T-cell (primary cell): ENCODE data around the gene PRKN. TPM values are rescaled to one million over a fixed set of nuclear protein-coding genes. Genes with fewer than 3 reads are reported as not detected.

Experiments
- ATAC-seq, 4 experiments: fragments of 200-7000 bp in 3 of 4; fragments of 150-1000 bp in 1 of 4; cut with Tn5 transposase; replicated peaks in 1 of 4; 1 replicate in 3 of 4; 2 replicates in 1 of 4; pipeline ENCODE4 v1.10.0; 2021; ENCODE audit warnings: moderate library complexity in 3 of 4, mild to moderate bottlenecking in 2 of 4, moderate number of reproducible peaks in 1 of 4
- CTCF ChIA-PET, 2 donors: fragments of 300-600 bp; sonication (Branson Sonifier 250); formaldehyde crosslinking; loops; one replicate each; lab custom pipeline; 2022; ENCODE audit warnings: antibody characterized with exemption in 2 of 2; lab: Charles Lee
- POLR2A ChIA-PET, 2 donors: fragments of 300-600 bp; sonication (Branson Sonifier 250); formaldehyde crosslinking; loops; one replicate each; lab custom pipeline; 2022; ENCODE audit warnings: antibody characterized with exemption in 2 of 2; lab: Charles Lee
- DNase-seq, 35 experiments: peaks; one replicate each; pipeline versions ENCODE4 v3.0.0 to v3.0.0-alpha.2; 2013 to 2023
- H3K27ac ChIP-seq: one replicate; pipeline ENCODE4 v1.5.1; 2013; ENCODE audit warnings: low read length
- H3K27me3 ChIP-seq, 2 experiments: replicated peaks in 1 of 2; 1 replicate in 1 of 2; 2 replicates in 1 of 2; pipeline versions ENCODE4 v1.6.1 to v1.7.0; 2013; ENCODE audit warnings: low read length in 1 of 2, mixed read lengths in 1 of 2; ENCODE audit not compliant: control insufficient read depth in 2 of 2, insufficient read depth in 2 of 2; ENCODE audit errors: extremely low read depth in 1 of 2
- H3K36me3 ChIP-seq, 2 donors: 1 replicate in 1 of 2; 2 replicates in 1 of 2; pipeline versions ENCODE4 v1.6.1 to v1.7.0; 2013; ENCODE audit warnings: low read length in 1 of 2; ENCODE audit not compliant: control insufficient read depth in 2 of 2, insufficient read depth in 1 of 2; ENCODE audit errors: extremely low read depth in 1 of 2
- H3K4me1 ChIP-seq, 2 experiments: 1 replicate in 1 of 2; 2 replicates in 1 of 2; pipeline versions ENCODE4 v1.6.1 to v1.7.0; 2013; ENCODE audit warnings: low read length in 2 of 2, mixed read lengths in 1 of 2; ENCODE audit not compliant: insufficient read depth in 2 of 2, control insufficient read depth in 1 of 2; ENCODE audit errors: extremely low read depth in 1 of 2
- H3K4me3 ChIP-seq, 2 donors: 1 replicate in 1 of 2; 2 replicates in 1 of 2; pipeline versions ENCODE4 v1.5.1 to v1.7.0; 2013; ENCODE audit warnings: mild to moderate bottlenecking in 2 of 2, low read length in 1 of 2, moderate library complexity in 1 of 2; ENCODE audit not compliant: control insufficient read depth in 1 of 2; ENCODE audit errors: extremely low read depth in 1 of 2
- H3K9me3 ChIP-seq: 2 replicates; pipeline ENCODE4 v1.7.0; 2013
- H3K27ac Mint-ChIP-seq, 2 donors: one replicate each; pipeline ENCODE4 v1.8.0; 2020 to 2021; ENCODE audit warnings: mild to moderate bottlenecking in 2 of 2, mixed read lengths in 2 of 2
- H3K27me3 Mint-ChIP-seq, 2 donors: one replicate each; pipeline ENCODE4 v1.8.0; 2021 to 2022; ENCODE audit warnings: mixed read lengths in 2 of 2
- H3K36me3 Mint-ChIP-seq: one replicate; pipeline ENCODE4 v1.8.0; 2021; ENCODE audit warnings: mixed read lengths
- H3K4me1 Mint-ChIP-seq, 3 donors: one replicate each; pipeline ENCODE4 v1.8.0; 2020 to 2022; ENCODE audit warnings: mixed read lengths in 3 of 3, mild to moderate bottlenecking in 1 of 3
- H3K4me3 Mint-ChIP-seq, 3 donors: one replicate each; pipeline ENCODE4 v1.8.0; 2020 to 2022; ENCODE audit warnings: mild to moderate bottlenecking in 3 of 3, mixed read lengths in 3 of 3, moderate library complexity in 3 of 3
- H3K9me3 Mint-ChIP-seq, 3 donors: one replicate each; pipeline ENCODE4 v1.8.0; 2020 to 2022; ENCODE audit warnings: mixed read lengths in 3 of 3
- WGBS: methylation state at CpG from one replicate; pipeline ENCODE4 v1.1.5; 2013; ENCODE audit warnings: missing lambda C conversion rate; ENCODE audit not compliant: insufficient coverage; 5-methylcytosine and 5-hydroxymethylcytosine counted together
- total RNA-seq, 35 experiments: library from RNA in 6 of 35; stranded (reverse) in 6 of 35; fragments of 120-200 nt in 1 of 35; gene quantifications; one replicate each; pipeline versions ENCODE4 v1.2.1 to v1.2.4 and lab custom pipeline; 2013 to 2026

Gene PRKN
- total RNA-seq, 5 donors from 2014 or later (not counting 1 experiment from before 2014, with no cell fraction given) = 3.4 to 7.7 (median 6.1) TPM

DNA sequence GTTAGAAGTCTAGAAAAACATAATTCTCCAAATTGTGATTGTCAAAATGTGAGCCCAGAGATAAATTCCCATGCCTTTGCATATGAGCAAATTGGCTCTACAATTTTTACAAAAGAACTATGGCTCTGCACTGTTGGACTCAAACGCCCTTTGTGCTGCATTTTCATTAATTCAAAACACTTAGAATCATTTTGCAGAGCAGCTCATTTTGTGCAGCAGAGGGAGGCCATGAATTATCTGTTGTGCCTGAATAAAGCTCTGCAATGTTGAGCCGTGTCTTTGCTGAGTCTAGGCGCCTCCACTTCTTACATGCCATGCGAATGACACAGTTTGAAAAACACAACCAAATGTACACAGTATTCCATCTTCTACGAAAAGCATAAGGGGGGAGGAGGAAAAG, 230.2 kb downstream of the PRKN start:
- Mint-ChIP-seq H3K4me1 (no peaks in the 10 kb centered on the region), H3K4me3 (no peak overlapping the region), H3K27ac (no peak overlapping the region), H3K9me3 (peaks cover 0 to 5% (median 3%) of the 10 kb centered on the region in 3 donors), H3K27me3 (no peaks in the 10 kb centered on the region), H3K36me3 (no peaks in the 10 kb centered on the region)
- Histone ChIP-seq H3K27me3 (no peaks in the 10 kb centered on the region), H3K9me3 (no peaks in the 10 kb centered on the region), H3K4me1 (no peaks in the 10 kb centered on the region), H3K27ac (no peak overlapping the region), H3K4me3 (no peak overlapping the region), H3K36me3 (no peaks in the 10 kb centered on the region)
- DNase-seq (no peak), ATAC-seq (no peak)
- WGBS = no CpG with 5 or more reads among the region's 5 CpGs
- ChIA-PET CTCF (no interaction called here), POLR2A (no interaction called here)

DNA sequence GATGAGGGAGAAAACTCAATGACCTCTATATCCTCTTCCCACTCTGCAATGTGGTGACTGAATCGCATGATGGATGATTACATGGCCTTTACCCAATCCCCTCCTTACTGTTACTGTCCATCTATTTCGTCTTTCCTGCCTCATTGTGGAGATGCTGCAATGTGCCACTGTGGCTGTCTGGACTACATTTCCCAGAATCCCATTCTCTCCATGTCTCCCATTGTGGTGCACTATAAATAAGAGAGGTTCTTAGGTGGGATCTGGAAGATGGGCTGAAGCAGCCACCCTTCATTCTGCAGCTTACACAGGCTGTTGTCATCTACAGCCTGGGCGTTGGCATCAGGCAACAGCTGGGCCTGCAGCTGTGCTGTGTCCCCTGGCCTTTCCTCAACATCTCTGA, 233.6 kb downstream of the PRKN start:
- DNase-seq (no peak), ATAC-seq (no peak)
- H3K4me3 ChIP-seq = no peak overlapping the region
- no peaks in the 10 kb centered on the region for H3K36me3 ChIP-seq
- no peaks in the 10 kb centered on the region for H3K4me1 ChIP-seq
- H3K9me3 ChIP-seq = no peaks in the 10 kb centered on the region
- no peak overlapping the region for H3K27ac ChIP-seq
- Mint-ChIP-seq H3K4me1 (no peaks in the 10 kb centered on the region), H3K27ac (no peak overlapping the region), H3K27me3 (no peaks in the 10 kb centered on the region), H3K36me3 (peaks cover 6% of the 10 kb centered on the region), H3K9me3 (peaks cover 0 to 3% (median 0%) of the 10 kb centered on the region in 3 donors), H3K4me3 (no peak overlapping the region)
- CTCF ChIA-PET = no interaction called here
- POLR2A ChIA-PET = no interaction called here
- WGBS = 67% methylated on average over 1 of the region's 3 CpGs
- H3K27me3 ChIP-seq = no peaks in the 10 kb centered on the region

DNA sequence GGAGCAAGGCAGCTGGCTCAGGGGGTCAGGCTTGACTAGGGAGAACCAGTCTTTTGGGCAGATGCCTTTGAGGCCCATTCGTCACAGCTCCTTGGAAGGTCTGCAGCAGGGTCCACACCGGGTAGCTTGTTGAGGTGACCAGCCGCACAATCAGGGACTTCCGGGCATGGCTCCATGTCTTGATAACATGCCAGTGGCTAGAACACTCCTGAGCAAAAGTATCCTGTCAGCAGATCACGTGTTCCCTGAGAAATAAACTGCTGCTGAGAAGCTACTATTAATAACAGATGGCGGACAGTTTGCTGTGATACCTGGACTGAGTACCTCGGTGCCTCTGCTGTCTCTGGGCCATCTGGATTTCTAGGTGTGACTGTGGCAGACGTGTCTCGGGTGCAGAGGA, 235.9 kb downstream of the PRKN start:
- Mint-ChIP-seq H3K27ac (no peak overlapping the region), H3K36me3 (peaks cover 11% of the 10 kb centered on the region), H3K4me1 (no peaks in the 10 kb centered on the region), H3K27me3 (no peaks in the 10 kb centered on the region), H3K4me3 (no peak overlapping the region), H3K9me3 (peaks cover 0 to 3% (median 0%) of the 10 kb centered on the region in 3 donors)
- Histone ChIP-seq H3K9me3 (no peaks in the 10 kb centered on the region), H3K36me3 (no peaks in the 10 kb centered on the region), H3K4me1 (no peaks in the 10 kb centered on the region), H3K4me3 (no peak overlapping the region), H3K27ac (no peak overlapping the region), H3K27me3 (no peaks in the 10 kb centered on the region)
- 89% methylated on average over 9 of the region's 9 CpGs for WGBS
- POLR2A ChIA-PET = no interaction called here
- CTCF ChIA-PET = no interaction called here
- DNase-seq = no peak
- ATAC-seq = no peak

DNA sequence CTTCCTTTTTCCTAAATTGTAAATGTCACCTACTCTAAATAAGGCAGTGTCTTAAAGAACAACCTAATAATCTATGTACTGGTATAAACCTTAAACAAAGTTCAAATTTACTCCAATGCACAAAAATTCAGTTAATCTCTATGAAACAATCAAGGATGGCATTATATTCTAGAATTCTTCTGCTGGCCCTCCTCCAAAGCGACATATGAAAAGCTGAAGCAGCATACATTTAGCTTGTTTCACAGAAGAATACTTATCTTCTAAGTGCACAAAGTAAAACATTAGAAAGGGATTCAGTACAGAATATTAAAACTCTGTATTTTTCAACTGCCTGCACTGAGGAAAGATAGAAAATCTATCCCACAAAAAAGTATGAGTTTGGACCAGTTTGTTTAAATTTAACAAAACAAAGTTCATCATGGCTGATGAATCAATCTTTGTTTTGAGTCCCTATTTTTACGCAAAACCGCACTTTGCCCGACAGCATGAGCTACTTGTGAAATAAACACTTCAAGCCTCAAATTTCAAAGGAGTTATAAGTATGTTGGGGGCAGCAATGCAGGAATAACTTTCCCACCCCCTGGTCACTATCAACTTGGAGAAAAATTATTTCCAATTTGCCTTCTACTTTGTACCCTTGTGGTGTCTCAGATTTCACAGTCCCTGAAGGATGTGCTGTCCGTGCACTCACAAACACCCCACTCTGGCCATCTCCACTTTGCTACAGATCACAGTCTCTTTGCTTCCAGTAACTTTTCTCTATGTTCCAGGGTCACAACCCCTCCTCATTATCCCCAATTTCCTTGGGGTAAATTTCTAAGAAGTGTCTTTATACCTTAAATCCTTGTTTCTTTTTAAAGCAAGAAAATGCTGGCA, 238.2 kb downstream of the PRKN start:
- H3K4me1 Mint-ChIP-seq = no peaks in the 10 kb centered on the region
- no peak for ATAC-seq
- H3K36me3 ChIP-seq = no peaks in the 10 kb centered on the region
- no peaks in the 10 kb centered on the region for H3K9me3 ChIP-seq
- no peak for DNase-seq
- H3K27ac Mint-ChIP-seq = no peak overlapping the region
- H3K9me3 Mint-ChIP-seq = peaks cover 0 to 3% (median 0%) of the 10 kb centered on the region in 3 donors
- no peaks in the 10 kb centered on the region for H3K4me1 ChIP-seq
- no peak overlapping the region for H3K27ac ChIP-seq
- CTCF ChIA-PET = no interaction called here
- no peak overlapping the region for H3K4me3 ChIP-seq
- POLR2A ChIA-PET = interaction anchor here in 1 of 2 donors (0.6 kb wide), 1 partner anchor 1973 kb away, joined by 4 read pairs; no protein-coding TSS in a partner anchor
- H3K4me3 Mint-ChIP-seq = no peak overlapping the region
- no CpG with 5 or more reads among the region's 5 CpGs for WGBS
- no peaks in the 10 kb centered on the region for H3K27me3 ChIP-seq
- H3K27me3 Mint-ChIP-seq = no peaks in the 10 kb centered on the region
- peaks cover 11% of the 10 kb centered on the region for H3K36me3 Mint-ChIP-seq

DNA sequence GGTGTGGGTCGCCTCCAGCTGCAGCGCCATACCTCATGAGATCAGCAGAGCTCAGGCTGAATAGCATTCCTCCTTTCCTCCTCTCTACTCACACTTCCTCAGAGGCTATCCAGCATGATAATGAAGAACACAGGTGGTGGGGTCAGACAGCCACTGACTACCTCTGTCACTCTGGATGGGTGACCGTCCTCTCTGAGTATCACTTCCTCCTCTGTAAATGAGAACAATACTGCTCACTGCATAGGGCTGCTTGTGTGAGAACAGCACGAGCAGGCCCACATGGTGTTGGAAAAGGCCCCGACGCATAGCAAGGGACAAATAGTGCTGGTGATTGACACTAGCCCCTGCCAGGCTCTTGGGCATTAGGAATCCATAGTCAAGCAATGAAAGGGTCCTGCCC, 239.1 kb downstream of the PRKN start:
- peaks cover 11% of the 10 kb centered on the region for H3K36me3 Mint-ChIP-seq
- H3K27me3 ChIP-seq = no peaks in the 10 kb centered on the region
- no peak for ATAC-seq
- H3K9me3 Mint-ChIP-seq = no peaks in the 10 kb centered on the region
- H3K4me3 ChIP-seq = no peak overlapping the region
- H3K27ac Mint-ChIP-seq = no peak overlapping the region
- CTCF ChIA-PET = no interaction called here
- H3K27me3 Mint-ChIP-seq = no peaks in the 10 kb centered on the region
- H3K9me3 ChIP-seq = no peaks in the 10 kb centered on the region
- H3K36me3 ChIP-seq = no peaks in the 10 kb centered on the region
- no peaks in the 10 kb centered on the region for H3K4me1 ChIP-seq
- H3K4me1 Mint-ChIP-seq = no peaks in the 10 kb centered on the region
- 98% methylated on average over 5 of the region's 6 CpGs for WGBS
- no peak for DNase-seq
- no peak overlapping the region for H3K4me3 Mint-ChIP-seq
- POLR2A ChIA-PET = interaction anchor here in 1 of 2 donors (0.6 kb wide), 1 partner anchor 1972 kb away, joined by 4 read pairs; no protein-coding TSS in a partner anchor
- H3K27ac ChIP-seq = no peak overlapping the region

DNA sequence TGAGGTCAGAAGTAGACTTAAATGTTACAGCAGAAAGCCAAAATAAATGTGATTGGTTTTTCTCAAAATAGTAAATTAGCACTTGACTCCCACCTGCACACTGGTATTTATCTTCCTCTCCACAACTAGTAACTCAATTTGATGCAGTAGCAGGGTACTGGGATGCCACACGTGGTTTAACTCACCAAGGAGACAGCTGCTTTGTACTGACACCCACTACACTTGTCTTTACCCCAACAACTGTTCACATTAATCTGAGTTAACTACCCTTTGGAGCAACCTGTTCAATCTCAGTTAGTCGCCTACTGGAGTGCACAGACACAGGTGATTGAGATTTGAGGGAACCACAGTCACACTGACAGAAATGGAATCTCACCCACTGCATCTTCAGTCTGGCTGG, 242.1 kb downstream of the PRKN start:
- H3K27me3 Mint-ChIP-seq = no peaks in the 10 kb centered on the region
- H3K4me3 Mint-ChIP-seq = no peak overlapping the region
- H3K36me3 Mint-ChIP-seq = peaks cover 11% of the 10 kb centered on the region
- no peaks in the 10 kb centered on the region for H3K4me1 Mint-ChIP-seq
- no peaks in the 10 kb centered on the region for H3K9me3 Mint-ChIP-seq
- DNase-seq (no peak), ATAC-seq (no peak)
- no peaks in the 10 kb centered on the region for H3K9me3 ChIP-seq
- H3K27ac ChIP-seq = no peak overlapping the region
- no peak overlapping the region for H3K4me3 ChIP-seq
- 0% methylated on average over 1 of the region's 2 CpGs for WGBS
- no peak overlapping the region for H3K27ac Mint-ChIP-seq
- no peaks in the 10 kb centered on the region for H3K36me3 ChIP-seq
- H3K27me3 ChIP-seq = no peaks in the 10 kb centered on the region
- ChIA-PET CTCF (no interaction called here), POLR2A (no interaction called here)
- H3K4me1 ChIP-seq = no peaks in the 10 kb centered on the region
